HG03025 (cell line): ENCODE data around the gene CLSTN1.

ENCODE experiments used
- ATAC-seq: cut with Tn5 transposase; IDR thresholded peaks from one replicate; pipeline ENCODE4 v1.9.1; 2021; ENCODE audit warnings: mild to moderate bottlenecking, moderate library complexity; ENCODE audit not compliant: unreplicated experiment, low FRiP score

CLSTN1 gene

GRCh38 chr1:9823943-9824701 lies at the start of gene CLSTN1:
CLSTN1 (minus strand) TSS chr1:9823965; CDS start chr1:9823733, 232 bp downstream.
- ATAC-seq: peak; percentile 46

GRCh38 chr1:9873385-9873784 lies 49.6 kb upstream of the CLSTN1 start:
- no peak for ATAC-seq

DNA sequence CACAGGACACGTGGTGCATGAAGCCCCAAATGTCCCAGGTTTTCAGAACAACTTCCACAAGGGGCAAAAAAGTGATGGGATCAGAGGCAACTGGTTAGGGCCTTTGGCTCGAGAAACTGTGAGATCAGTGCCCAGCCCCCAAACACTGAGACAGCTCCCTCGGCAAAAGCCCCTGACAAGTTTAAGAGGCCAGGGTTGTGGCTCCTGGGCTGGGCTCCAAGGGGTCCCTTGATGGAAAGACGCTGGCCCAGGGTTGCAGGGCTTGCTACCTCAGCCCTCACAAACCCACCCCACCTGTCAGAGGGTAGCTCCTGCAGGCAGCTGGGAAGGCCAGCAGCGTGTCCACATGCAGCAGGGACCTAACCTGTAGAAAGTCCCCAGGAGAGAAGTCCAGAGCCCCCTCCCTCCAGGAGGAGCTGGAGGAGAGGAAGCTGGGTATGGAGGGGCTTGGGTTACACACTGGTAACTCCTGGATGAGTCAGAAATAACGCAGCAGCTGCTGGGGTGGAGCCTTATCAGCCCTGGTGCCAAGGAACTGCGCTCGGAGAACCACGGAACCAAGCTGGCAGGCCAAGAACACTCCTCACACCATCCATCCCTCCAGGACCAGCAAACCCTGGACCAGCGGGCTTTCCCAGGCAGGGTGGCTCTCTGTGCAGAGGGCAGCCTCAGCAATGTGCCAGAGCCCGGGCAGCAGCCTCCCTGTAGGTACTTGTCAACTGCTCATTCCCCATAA lies 48.8 kb upstream of the CLSTN1 start:
- no peak for ATAC-seq

- no peak for ATAC-seq
These were observed 48.1 kb upstream of the CLSTN1 start for GRCh38 chr1:9871707-9872425.

DNA sequence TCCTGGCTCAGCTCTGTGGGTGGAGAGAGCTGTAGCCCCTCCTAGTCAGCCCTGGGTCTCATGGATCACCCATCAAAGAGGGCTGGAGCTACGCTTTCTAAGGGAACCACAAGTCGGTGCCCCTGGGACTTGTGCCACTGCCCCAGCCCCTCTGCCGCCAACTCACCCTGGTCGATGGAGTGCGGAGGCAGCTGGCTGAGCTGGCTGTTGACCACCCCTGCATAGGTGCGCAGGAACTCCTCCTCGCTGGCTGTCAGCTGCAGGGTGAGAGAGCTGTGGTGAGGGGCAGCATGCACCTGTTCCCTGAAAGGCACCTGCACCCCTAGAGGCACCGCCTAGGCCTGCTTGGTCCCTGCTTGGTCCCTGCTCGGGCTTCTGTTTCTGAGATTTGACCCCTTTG lies 47.3 kb upstream of the CLSTN1 start:
- ATAC-seq: no peak

DNA sequence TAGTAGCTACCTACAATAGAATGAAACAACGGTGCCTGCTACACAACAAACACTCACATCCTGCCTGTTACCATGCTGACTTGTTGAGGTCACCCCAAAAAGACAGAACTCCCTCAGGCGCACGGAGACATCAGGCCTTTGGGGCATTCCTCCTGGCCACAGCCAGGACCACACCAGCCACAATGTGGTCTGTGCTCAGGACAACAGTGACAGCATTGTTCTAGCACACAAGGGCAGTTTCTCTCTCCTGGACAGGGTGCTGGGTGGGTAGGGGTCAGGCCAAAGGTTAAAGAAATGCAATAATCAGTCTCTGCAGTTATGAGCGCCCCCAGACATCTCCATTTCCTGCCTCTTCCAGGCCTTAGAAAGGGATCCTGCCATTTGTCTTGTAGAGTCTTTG lies 46.8 kb upstream of the CLSTN1 start:
- no peak for ATAC-seq

DNA sequence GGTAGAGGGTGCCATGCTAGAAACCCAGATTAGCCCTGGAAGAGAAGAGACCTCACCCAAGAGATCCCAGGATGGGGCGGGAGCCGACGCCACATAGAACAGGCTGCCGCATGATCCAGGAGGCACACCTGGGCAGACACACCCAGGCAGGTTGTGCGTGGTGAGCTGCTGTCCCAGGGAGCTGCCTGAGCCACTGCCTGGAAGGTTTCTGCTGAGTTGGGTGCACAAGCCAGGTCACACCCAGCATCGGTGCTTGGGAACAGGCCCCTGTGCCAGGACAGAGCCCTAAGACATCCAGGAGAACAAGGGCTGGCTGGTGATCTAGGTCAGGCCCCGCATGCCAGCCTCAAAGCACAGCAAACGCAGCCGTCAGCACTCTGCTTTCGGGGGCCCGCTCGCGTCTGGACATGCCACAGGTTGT lies 46.1 kb upstream of the CLSTN1 start:
- no peak for ATAC-seq

DNA sequence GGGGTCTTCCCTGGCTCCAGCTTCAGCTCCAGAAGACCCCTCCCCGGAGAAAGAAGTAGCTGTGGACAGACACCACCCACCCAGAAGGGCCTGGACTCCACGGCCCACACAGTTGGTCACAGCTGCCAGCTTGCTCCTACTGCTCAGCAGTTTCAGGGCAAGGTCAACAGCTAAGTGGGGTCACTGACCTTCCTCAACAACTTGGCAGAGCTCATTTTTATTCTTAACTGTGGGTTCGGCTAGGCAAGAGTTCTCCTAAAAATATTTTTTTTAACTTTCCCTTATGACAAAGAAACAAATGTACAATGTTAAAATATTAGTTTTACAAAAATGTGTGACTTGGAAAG lies 44.5 kb upstream of the CLSTN1 start:
- ATAC-seq: no peak

DNA sequence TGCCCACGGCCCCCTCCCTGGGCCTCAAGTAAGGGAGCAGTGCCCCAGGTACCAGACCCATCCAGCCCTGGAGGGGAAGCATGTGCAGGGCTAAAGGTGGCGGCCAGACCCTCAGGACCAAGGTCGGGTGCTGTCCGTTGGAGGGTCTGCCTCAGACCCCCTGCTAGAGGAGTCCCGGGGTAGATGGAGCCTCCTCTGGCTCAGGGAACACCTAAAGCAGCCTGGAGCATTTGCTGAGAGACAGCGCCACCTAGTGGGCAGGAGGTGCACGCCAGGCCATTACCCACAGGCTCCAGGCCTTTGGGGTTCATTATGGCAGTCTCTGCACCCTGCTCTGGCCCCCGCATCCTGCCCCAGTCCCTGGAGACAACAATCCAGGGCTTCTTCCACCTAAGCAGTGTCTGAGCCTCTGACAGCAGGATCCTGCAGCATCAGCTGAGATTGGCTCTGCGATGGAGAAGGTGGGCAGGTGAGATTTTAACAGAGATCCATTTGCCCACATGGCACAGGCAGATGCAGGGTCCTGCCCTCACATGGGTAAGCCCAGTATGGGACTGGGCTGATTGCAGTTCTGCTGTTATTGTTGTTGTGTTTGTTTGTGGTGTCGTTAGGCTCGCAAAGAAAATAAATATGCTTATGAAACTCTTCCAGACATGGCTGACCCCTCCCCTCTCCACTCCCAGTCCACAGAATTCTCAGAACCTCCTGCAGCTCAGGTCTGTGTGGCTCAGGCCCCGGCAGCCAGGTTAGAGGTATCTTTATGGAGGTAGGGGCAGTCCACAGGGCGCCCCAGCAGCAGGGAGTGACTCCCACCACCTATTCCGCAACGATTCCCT lies 43.9 kb upstream of the CLSTN1 start:
- ATAC-seq: no peak

DNA sequence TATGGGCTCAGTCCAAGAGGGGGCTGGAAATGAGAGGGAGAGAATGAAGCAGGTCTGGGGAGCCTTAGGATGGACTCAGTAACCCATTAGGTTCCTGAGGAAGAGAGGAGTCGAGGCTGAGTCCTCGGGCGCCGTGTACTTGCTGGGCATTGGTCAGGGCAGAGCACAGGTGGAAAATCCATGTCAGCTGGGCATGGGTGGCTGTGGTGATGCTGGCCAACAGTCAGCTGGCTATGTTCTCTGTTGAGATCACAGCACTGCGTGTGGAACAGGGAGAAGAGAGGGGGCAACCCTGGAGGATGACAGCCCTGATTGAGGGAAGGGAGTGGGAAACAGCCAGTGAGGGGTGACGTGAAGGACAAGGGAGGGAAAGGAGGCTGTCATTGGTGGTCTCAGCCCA lies 43.1 kb upstream of the CLSTN1 start:
- no peak for ATAC-seq

DNA sequence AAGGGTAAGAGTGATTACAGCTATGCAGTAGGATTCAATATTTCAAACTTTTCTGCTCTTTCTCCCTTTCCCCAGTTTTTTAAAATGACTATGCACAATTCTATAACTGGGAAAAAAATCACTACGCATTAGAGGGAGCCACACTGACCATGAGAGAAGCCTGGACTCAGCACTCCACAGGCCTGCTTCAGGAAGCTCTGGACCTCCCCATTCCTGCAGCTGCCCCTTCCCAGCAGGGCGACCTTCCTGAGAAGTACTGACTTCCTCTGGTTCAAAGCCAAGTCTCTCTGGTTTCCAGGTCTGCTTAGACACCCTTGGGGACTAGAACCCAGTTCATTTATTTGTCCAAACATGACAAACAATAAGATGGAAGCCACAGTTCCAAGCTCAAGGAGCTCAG lies 42.0 kb upstream of the CLSTN1 start:
- ATAC-seq: no peak

DNA sequence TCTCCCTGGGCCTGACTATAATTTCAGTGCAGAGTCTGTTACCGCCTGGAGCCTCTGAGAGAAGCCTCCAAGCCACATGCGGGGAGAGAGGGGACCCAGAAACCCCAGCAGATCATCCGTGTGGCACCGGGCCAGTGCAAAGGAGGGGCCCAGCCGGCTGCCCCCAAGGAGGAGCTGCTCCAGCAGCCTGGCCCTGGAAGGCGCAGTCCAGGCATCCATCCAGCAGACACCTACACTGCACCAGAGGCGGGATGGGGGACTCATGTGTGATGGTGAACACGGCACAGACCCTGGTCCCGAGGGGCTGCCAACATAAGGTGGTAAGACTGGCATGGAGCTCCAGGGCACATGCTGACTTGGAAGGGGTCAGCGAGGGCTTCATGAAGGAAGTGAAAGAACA lies 39.6 kb upstream of the CLSTN1 start:
- no peak for ATAC-seq

DNA sequence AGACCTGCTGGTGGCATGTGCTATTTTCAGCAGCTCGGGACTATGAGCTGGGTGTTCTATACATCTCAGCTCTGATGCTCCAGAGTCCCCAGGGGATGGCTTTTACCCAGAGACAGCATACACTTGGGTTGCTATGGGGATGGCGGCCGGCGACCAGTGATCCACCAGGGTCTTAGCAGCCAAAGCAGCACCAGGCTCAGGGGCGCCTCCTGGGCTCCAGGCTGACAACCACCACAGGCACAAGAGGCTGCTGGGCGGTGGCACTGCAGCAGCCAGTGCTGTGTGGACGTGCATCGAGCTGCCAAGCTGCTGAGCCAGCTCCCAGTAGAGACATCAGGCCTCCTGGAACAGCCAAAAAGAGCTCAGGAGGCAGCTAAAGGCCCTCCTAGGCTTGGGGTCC lies 37.6 kb upstream of the CLSTN1 start:
- ATAC-seq: no peak

- ATAC-seq: no peak
These were observed 37.1 kb upstream of the CLSTN1 start for GRCh38 chr1:9860887-9861286.

DNA sequence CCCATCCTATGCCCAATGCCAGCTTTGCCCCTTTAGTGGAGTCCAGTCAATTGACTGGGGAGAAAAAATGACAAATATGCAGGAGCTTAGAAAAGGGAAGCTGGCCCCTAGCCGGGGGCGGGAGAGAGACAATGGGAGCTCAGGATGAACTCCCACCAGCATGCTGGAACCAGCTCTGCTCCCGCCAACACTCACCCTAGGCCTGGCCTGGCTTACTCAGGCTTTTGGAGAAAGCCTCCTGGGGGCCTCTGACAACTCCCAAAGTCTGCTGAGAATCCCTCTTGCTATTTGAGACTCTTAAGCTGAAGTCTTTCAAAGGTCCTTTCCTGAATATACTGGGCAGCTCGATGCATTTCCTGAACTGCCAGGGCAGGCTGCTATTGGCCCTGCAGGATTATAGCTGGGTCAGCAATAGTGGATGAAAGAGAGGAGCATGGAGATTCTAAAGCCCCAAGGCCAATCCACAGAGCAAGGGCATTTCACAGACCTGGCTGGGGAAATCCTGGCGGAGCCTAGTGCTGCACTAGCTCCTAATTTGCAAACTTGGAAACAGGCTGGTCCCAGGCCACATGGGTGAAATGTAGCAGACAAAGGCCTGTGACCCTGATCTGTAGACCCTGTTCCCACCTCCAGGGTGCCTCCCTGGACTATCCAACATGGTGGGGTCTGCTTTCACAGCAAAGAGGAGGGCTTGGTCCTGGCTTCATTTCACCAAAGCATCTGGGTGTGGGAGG lies 35.7 kb upstream of the CLSTN1 start:
- no peak for ATAC-seq

DNA sequence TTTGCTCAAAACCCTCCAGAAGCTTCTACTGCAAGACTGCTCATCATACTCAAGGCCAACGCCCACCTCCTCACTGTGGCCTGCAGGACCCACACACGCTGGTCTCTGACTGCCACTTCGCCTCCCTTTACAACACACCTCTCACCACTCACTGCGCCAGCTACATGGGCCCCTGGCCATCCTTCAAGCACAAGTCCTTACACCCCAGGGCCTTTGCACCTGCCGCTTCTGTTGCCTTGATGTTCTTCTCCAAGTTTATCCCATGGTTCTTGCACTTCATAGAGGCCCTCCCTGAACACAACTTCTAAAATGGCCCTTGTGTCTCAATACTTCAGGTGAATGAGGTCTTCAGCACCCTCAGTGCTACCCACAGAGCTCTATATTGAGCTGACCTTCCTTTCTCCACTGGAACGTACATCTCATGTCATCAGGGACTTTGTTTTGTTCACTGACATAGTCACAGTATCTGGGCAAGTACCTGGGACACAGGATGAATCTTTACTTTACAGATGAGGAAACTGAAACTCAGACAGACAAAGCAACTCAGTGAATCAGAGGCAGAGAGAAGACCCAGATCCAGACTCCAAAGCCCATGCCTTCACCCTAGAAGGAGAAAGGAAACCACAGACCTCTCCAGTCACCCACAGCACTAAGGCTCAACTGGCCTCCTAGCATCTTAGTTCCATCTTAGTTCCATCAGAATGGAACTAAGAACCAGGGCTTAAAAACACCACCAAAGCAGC lies 34.7 kb upstream of the CLSTN1 start:
- no peak for ATAC-seq

- ATAC-seq: no peak
These were observed 31.4 kb upstream of the CLSTN1 start for GRCh38 chr1:9855186-9855585.

DNA sequence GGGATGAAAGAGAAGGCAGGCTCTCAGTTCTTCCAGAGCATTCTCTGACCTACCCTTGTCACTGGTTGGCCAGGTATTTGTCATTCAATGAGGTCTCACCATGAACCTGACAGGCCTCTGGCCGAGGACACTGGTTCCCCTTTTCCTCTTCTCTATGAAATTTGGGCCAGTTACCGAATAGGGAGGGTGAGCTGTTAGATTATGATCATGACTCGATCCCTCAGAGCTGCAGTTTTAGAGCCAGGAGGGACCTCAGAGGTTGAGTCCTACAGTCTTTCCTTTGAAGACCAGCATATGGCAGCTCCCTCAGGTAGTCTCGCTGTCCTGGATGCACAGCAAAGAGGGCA lies 29.5 kb upstream of the CLSTN1 start:
- no peak for ATAC-seq
